Uterus (tissue), 4 donors: ENCODE results near the gene ADCY4. TPM values are rescaled to one million over a fixed set of nuclear protein-coding genes. Genes with fewer than 3 reads are reported as not detected.

Source experiments
- DNase-seq, 2 donors: peaks; one replicate each; pipeline ENCODE4 v3.0.0-alpha.2; 2019 to 2020
- H3K27ac ChIP-seq, 2 donors: fragments of 200-600 bp; sonication (generic); 1 replicate in 1 of 2; 2 replicates in 1 of 2; pipeline ENCODE4 v1.5.1; 2016 to 2018
- H3K27me3 ChIP-seq, 2 donors: fragments of 200-600 bp; sonication (generic); one replicate each; pipeline ENCODE4 v1.5.1; 2018 to 2019; ENCODE audit warnings: control low read depth in 1 of 2
- H3K36me3 ChIP-seq, 2 donors: fragments of 200-600 bp; sonication (generic); one replicate each; pipeline ENCODE4 v1.5.1; 2019; ENCODE audit warnings: control low read depth in 1 of 2
- H3K4me1 ChIP-seq, 2 donors: fragments of 200-600 bp; sonication (generic); one replicate each; pipeline ENCODE4 v1.5.1; 2018 to 2019; ENCODE audit warnings: control low read depth in 1 of 2
- H3K4me3 ChIP-seq, 2 donors: fragments of 200-600 bp; sonication (generic); 1 replicate in 1 of 2; 2 replicates in 1 of 2; pipeline ENCODE4 v1.5.1; 2018 to 2019; ENCODE audit warnings: mild to moderate bottlenecking in 1 of 2
- H3K9me3 ChIP-seq, 2 donors: fragments of 200-600 bp; sonication (generic); one replicate each; pipeline ENCODE4 v1.5.1; 2019; ENCODE audit warnings: control low read depth in 1 of 2
- CTCF ChIP-seq, 4 experiments: fragments of 200-600 bp in 2 of 4; fragments of 450-650 bp in 2 of 4; sonication (generic) in 2 of 4; IDR thresholded peaks; one replicate each; pipeline ENCODE4 v1.5.1; 2016 to 2019; ENCODE audit warnings: antibody characterized with exemption in 4 of 4, mild to moderate bottlenecking in 2 of 4, moderate library complexity in 1 of 4
- POLR2A ChIP-seq, 2 donors: fragments of 450-650 bp; IDR thresholded peaks; one replicate each; pipeline ENCODE4 v1.6.1; 2016; ENCODE audit warnings: antibody characterized with exemption in 2 of 2, mild to moderate bottlenecking in 1 of 2, moderate library complexity in 1 of 2
- intact Hi-C: fragments of 100-400 bp; cut with DNase I; formaldehyde crosslinking; loops from one replicate; pipeline ENCODE4 v1.15.1; 2023; ENCODE audit warnings: low total_unique reads
- total RNA-seq, 4 donors: library from RNA; depleted of rRNA in 3 of 4; stranded (reverse); fragments of >200 nt in 3 of 4; gene quantifications; one replicate each; pipeline versions ENCODE4 v1.1.0 to v1.2.4, GENCODE V29; 2014 to 2023
- donor health status: DM: yes; HTN: yes; CAD: no.

The ADCY4 gene
- total RNA-seq, 4 donors from 2014 or later: 22.8 to 138 (median 86.1) TPM

- no peak for DNase-seq
- Histone ChIP-seq H3K27me3 (no peaks in the 10 kb centered on the region), H3K36me3 (no peaks in the 10 kb centered on the region), H3K9me3 (no peaks in the 10 kb centered on the region), H3K4me1 (no peaks in the 10 kb centered on the region), H3K4me3 (no peak overlapping the region), H3K27ac (no peak overlapping the region)
- intact Hi-C loops: no loop called here
- no peak for TF ChIP-seq CTCF (IDR thresholded peaks at IDR 0.05)
- TF ChIP-seq POLR2A (IDR thresholded peaks at IDR 0.05): no peak
Observed at GRCh38 chr14:24279301-24280186, 55.3 kb downstream of the ADCY4 start.

- Histone ChIP-seq H3K27me3 (no peaks in the 10 kb centered on the region), H3K9me3 (no peaks in the 10 kb centered on the region), H3K4me3 (no peak overlapping the region), H3K36me3 (no peaks in the 10 kb centered on the region), H3K27ac (no peak overlapping the region), H3K4me1 (no peaks in the 10 kb centered on the region)
- no peak for TF ChIP-seq CTCF (IDR thresholded peaks at IDR 0.05)
- TF ChIP-seq POLR2A (IDR thresholded peaks at IDR 0.05): no peak
- no peak for DNase-seq
- intact Hi-C loops: no loop called here
Observed at GRCh38 chr14:24278424-24278823, 56.4 kb downstream of the ADCY4 start.

GRCh38 chr14:24277606-24278321, 57.1 kb downstream of the ADCY4 start:
- intact Hi-C loops: no loop called here
- no peak for DNase-seq
- Histone ChIP-seq H3K4me1 (no peaks in the 10 kb centered on the region), H3K4me3 (no peak overlapping the region), H3K36me3 (no peaks in the 10 kb centered on the region), H3K9me3 (no peaks in the 10 kb centered on the region), H3K27ac (no peak overlapping the region), H3K27me3 (no peaks in the 10 kb centered on the region)
- TF ChIP-seq POLR2A (IDR thresholded peaks at IDR 0.05): no peak
- TF ChIP-seq CTCF (IDR thresholded peaks at IDR 0.05): no peak

GRCh38 chr14:24277071-24277470, 57.8 kb downstream of the ADCY4 start:
- intact Hi-C loops: no loop called here
- Histone ChIP-seq H3K9me3 (no peaks in the 10 kb centered on the region), H3K4me1 (no peaks in the 10 kb centered on the region), H3K36me3 (no peaks in the 10 kb centered on the region), H3K4me3 (no peak overlapping the region), H3K27ac (no peak overlapping the region), H3K27me3 (no peaks in the 10 kb centered on the region)
- TF ChIP-seq POLR2A (IDR thresholded peaks at IDR 0.05) (no peak), CTCF (IDR thresholded peaks at IDR 0.05) (no peak)
- DNase-seq: no peak

- intact Hi-C loops: no loop called here
- no peak overlapping the region for H3K27ac ChIP-seq
- H3K4me1 ChIP-seq: no peaks in the 10 kb centered on the region
- no peaks in the 10 kb centered on the region for H3K27me3 ChIP-seq
- DNase-seq: no peak
- H3K9me3 ChIP-seq: no peaks in the 10 kb centered on the region
- H3K36me3 ChIP-seq: no peaks in the 10 kb centered on the region
- H3K4me3 ChIP-seq: no peak overlapping the region
- no peak for TF ChIP-seq CTCF (IDR thresholded peaks at IDR 0.05)
Observed at GRCh38 chr14:24274101-24274543, 60.7 kb downstream of the ADCY4 start.
